ENCODE measurements around the gene FZR1.

Gene FZR1

DNA sequence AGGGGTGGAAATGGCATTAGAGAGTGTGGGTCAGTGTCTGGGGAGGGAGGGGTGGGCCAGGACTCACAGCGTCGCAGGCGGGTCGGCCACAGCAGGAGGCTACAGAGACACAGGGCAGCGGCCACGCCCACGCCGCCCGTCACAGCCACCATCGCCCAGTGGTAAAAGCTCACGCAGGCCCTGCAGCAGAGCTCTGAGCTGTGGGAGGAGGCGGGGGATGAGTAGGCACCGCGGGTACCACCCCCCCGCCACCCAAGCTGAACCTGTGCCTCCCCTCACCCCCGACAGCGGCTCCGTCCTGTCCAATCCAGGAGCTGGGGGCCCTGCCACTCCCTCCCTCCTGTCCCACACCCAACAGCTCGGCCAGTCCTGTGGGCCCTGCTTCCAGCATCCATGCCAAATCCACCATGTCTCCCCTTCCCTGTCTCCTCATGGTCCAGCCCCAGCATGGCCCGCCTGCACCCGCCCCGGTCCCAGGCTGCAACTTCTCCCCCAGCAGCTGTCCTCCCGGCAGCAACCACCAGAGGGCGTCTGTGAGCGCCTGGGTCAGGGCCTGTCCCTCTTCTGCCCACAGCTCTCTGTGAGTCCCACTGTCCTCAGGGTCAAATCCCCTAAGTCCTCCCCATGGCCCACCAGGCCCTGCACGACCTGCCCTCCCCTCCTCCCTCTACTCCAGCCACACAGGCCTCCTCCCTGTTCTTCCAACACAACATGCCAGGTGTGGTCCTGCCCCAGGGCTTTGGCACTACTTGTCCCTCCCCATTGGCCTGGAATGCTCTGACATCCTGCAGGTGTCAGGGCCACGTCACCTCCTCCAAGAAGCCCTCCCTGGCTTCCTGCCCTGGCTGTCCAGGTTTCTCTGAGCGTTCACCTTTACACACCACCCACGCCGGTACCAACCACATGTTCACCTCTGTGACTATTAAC lies 38.9 kb downstream of the FZR1 start:
- Histone ChIP-seq H3K27ac (ENCODE audit: low read depth, low read length) (no peak overlapping the region), H3K4me3 (ENCODE audit: low read length) (no peak overlapping the region)
- WGBS (ENCODE audit: extremely low coverage, insufficient coverage, low lambda C conversion rate), result no CpG with 5 or more reads among the region's 30 CpGs

DNA sequence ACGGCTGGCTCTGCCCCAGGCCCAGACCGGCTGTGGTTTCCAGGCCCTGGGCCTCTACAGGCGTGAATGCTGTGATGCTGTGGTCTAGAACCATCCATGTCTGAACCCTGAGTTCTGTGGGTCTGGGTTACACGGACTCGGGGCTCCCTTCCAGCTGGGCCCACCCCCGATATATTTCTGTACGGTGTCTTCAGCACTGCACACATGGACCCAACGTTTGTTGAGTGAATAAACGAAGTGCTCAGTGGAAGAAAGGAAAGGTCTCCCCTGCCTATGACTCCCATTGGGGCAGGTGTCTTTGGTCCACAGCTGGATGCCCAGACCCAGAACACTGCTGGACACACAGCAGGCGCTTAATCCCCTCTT lies 39.5 kb downstream of the FZR1 start:
- WGBS (ENCODE audit: extremely low coverage, insufficient coverage, low lambda C conversion rate), result no CpG with 5 or more reads among the region's 10 CpGs
- Histone ChIP-seq H2AK5ac (ENCODE audit: low read length) (no peak overlapping the region), H3K4me3 (ENCODE audit: low read length) (no peak overlapping the region), H2BK120ac (ENCODE audit: low read depth, low read length) (no peak overlapping the region), H3K27me3 (ENCODE audit: insufficient read depth, low read length, poor library complexity) (no peaks in the 10 kb centered on the region), H3K4me2 (ENCODE audit: low read length) (no peak overlapping the region), H2BK5ac (ENCODE audit: low read length) (no peak overlapping the region), H2BK15ac (replicated peaks; ENCODE audit: low read depth) (no peak overlapping the region), H4K8ac (ENCODE audit: low read depth, low read length) (no peak overlapping the region), H3K27ac (ENCODE audit: low read depth, low read length) (no peak overlapping the region), H3K18ac (ENCODE audit: low read length) (no peak overlapping the region), H3K56ac (ENCODE audit: low read length) (no peak overlapping the region), H3K36me3 (ENCODE audit: control insufficient read depth, insufficient read depth, low read length) (peaks cover 3% of the 10 kb centered on the region), H3K79me2 (ENCODE audit: control insufficient read depth, insufficient read depth, low read length) (no peaks in the 10 kb centered on the region), H3K4ac (ENCODE audit: low read depth, low read length) (no peak overlapping the region), H3K9ac (ENCODE audit: low read length) (no peak overlapping the region), H4K5ac (ENCODE audit: low read length) (no peak overlapping the region), H3K4me1 (ENCODE audit: control insufficient read depth, low read depth, low read length) (no peaks in the 10 kb centered on the region), H3K79me1 (ENCODE audit: low read length) (no peaks in the 10 kb centered on the region), H3K23ac (ENCODE audit: low read length) (no peak overlapping the region)
- no peak for DNase-seq

More for the DNA sequence above, 38.9 kb downstream of the FZR1 start:
- no peak overlapping the region for H2AK5ac ChIP-seq (ENCODE audit: low read length)
- H3K18ac ChIP-seq (ENCODE audit: low read length), result no peak overlapping the region
- peaks cover 3% of the 10 kb centered on the region for H3K36me3 ChIP-seq (ENCODE audit: control insufficient read depth, insufficient read depth, low read length)
- no peak overlapping the region for H2BK5ac ChIP-seq (ENCODE audit: low read length)
- DNase-seq, result peak; percentile 70
- H3K27me3 ChIP-seq (ENCODE audit: insufficient read depth, low read length, poor library complexity), result no peaks in the 10 kb centered on the region
- no peaks in the 10 kb centered on the region for H3K79me1 ChIP-seq (ENCODE audit: low read length)
- no peak overlapping the region for H2BK120ac ChIP-seq (ENCODE audit: low read depth, low read length)
- no peak overlapping the region for H4K5ac ChIP-seq (ENCODE audit: low read length)
- H3K79me2 ChIP-seq (ENCODE audit: control insufficient read depth, insufficient read depth, low read length), result no peaks in the 10 kb centered on the region
- H2BK15ac ChIP-seq (replicated peaks; ENCODE audit: low read depth), result no peak overlapping the region
- H3K56ac ChIP-seq (ENCODE audit: low read length), result no peak overlapping the region
- no peak overlapping the region for H3K23ac ChIP-seq (ENCODE audit: low read length)
- no peak overlapping the region for H4K8ac ChIP-seq (ENCODE audit: low read depth, low read length)
- no peaks in the 10 kb centered on the region for H3K4me1 ChIP-seq (ENCODE audit: control insufficient read depth, low read depth, low read length)
- H3K4ac ChIP-seq (ENCODE audit: low read depth, low read length), result no peak overlapping the region
- no peak overlapping the region for H3K4me2 ChIP-seq (ENCODE audit: low read length)
- H3K9ac ChIP-seq (ENCODE audit: low read length), result no peak overlapping the region

DNA sequence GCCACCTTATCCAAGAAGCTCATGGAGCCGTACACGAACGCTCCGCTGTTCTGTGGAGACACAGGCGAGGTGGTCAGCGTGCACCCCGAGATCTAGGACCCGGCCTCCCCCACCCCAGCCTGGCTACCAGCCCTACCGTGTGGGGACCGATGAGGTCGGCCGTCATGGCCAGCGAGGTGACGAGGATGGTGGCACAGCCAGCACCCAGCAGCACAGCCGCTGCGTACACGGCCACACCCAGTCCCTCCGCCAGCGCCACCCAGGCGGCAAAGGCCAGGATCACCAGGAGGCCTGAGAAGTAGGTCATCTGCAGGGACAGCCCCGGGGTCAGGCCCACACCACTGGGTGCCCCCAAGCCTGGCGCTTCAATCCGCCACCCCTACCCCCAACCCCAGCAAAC lies 40.0 kb downstream of the FZR1 start:
- Histone ChIP-seq H3K4me3 (ENCODE audit: low read length) (no peak overlapping the region), H3K23ac (ENCODE audit: low read length) (no peak overlapping the region), H3K79me2 (ENCODE audit: control insufficient read depth, insufficient read depth, low read length) (no peaks in the 10 kb centered on the region), H4K5ac (ENCODE audit: low read length) (no peak overlapping the region), H3K18ac (ENCODE audit: low read length) (no peak overlapping the region), H3K27me3 (ENCODE audit: insufficient read depth, low read length, poor library complexity) (no peaks in the 10 kb centered on the region), H3K4ac (ENCODE audit: low read depth, low read length) (no peak overlapping the region), H3K4me2 (ENCODE audit: low read length) (no peak overlapping the region), H3K4me1 (ENCODE audit: control insufficient read depth, low read depth, low read length) (no peaks in the 10 kb centered on the region), H2BK5ac (ENCODE audit: low read length) (no peak overlapping the region), H3K36me3 (ENCODE audit: control insufficient read depth, insufficient read depth, low read length) (peaks cover 3% of the 10 kb centered on the region), H3K79me1 (ENCODE audit: low read length) (no peaks in the 10 kb centered on the region), H2AK5ac (ENCODE audit: low read length) (no peak overlapping the region), H3K9ac (ENCODE audit: low read length) (no peak overlapping the region), H3K27ac (ENCODE audit: low read depth, low read length) (no peak overlapping the region), H2BK120ac (ENCODE audit: low read depth, low read length) (no peak overlapping the region), H4K8ac (ENCODE audit: low read depth, low read length) (no peak overlapping the region), H3K56ac (ENCODE audit: low read length) (no peak overlapping the region), H2BK15ac (replicated peaks; ENCODE audit: low read depth) (no peak overlapping the region)
- no CpG with 5 or more reads among the region's 23 CpGs for WGBS (ENCODE audit: extremely low coverage, insufficient coverage, low lambda C conversion rate)
- no peak for DNase-seq

DNA sequence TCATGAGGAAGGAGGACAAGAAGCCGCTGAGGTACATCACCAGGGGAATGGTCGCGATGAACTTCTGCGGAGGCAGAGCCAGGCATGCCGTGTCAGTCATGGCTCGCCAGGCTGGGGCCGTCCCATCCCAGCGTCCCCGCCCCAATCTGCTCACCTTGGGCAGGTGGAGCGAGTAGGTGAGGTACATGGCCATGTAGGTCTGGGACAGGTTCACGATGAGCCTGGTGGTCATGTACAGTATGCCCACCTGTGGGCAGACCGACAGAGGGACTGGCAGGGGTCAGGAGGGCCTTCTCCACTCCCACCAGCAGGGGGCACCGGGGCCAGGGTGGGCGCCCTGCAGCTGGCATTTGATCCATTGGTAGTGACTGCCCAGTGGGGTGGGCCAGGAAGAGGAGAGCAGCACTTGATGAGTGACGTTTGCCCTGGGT lies 41.2 kb downstream of the FZR1 start:
- no peaks in the 10 kb centered on the region for H3K4me1 ChIP-seq (ENCODE audit: control insufficient read depth, low read depth, low read length)

DNA sequence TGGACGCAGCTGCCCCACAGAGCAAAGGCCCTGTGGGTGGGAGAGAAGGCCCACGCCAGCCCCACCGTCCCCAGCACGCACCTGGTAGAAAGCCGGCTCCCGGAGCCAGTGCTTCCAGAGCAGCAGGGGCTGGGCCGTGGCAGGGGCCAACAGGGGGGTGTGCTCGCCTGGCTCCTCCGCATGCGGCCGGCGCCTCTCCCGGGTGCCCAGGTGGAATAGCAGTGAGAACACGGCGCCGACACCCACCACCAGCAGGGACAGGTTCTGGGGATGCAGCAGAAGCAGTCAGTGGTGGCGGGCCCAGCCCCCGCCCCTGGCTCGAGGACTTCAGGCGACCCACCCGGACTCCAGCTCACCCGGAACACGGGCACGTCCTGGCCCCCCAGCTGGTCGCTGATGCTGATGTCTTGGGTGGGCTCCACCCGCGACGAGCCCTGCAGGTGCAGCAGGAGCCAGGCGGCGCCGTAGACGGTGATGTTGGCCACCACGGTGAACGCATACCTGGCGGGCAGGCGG lies 41.7 kb downstream of the FZR1 start:
- Histone ChIP-seq H4K8ac (ENCODE audit: low read depth, low read length) (no peak overlapping the region), H3K4me1 (ENCODE audit: control insufficient read depth, low read depth, low read length) (no peaks in the 10 kb centered on the region), H2BK15ac (replicated peaks; ENCODE audit: low read depth) (no peak overlapping the region), H3K79me2 (ENCODE audit: control insufficient read depth, insufficient read depth, low read length) (no peaks in the 10 kb centered on the region), H3K27me3 (ENCODE audit: insufficient read depth, low read length, poor library complexity) (no peaks in the 10 kb centered on the region), H3K9ac (ENCODE audit: low read length) (no peak overlapping the region), H2BK5ac (ENCODE audit: low read length) (no peak overlapping the region), H3K4me3 (ENCODE audit: low read length) (no peak overlapping the region), H2AK5ac (ENCODE audit: low read length) (no peak overlapping the region), H3K56ac (ENCODE audit: low read length) (no peak overlapping the region), H4K5ac (ENCODE audit: low read length) (no peak overlapping the region), H3K18ac (ENCODE audit: low read length) (no peak overlapping the region), H3K27ac (ENCODE audit: low read depth, low read length) (no peak overlapping the region), H3K4ac (ENCODE audit: low read depth, low read length) (no peak overlapping the region), H2BK120ac (ENCODE audit: low read depth, low read length) (no peak overlapping the region), H3K36me3 (ENCODE audit: control insufficient read depth, insufficient read depth, low read length) (peaks cover 3% of the 10 kb centered on the region), H3K23ac (ENCODE audit: low read length) (no peak overlapping the region), H3K4me2 (ENCODE audit: low read length) (no peak overlapping the region), H3K79me1 (ENCODE audit: low read length) (no peaks in the 10 kb centered on the region)
- no CpG with 5 or more reads among the region's 36 CpGs for WGBS (ENCODE audit: extremely low coverage, insufficient coverage, low lambda C conversion rate)
- no peak for DNase-seq

More for the DNA sequence above, 41.2 kb downstream of the FZR1 start:
- H3K56ac ChIP-seq (ENCODE audit: low read length), result no peak overlapping the region
- H3K27ac ChIP-seq (ENCODE audit: low read depth, low read length), result no peak overlapping the region
- no peak overlapping the region for H4K8ac ChIP-seq (ENCODE audit: low read depth, low read length)
- H3K9ac ChIP-seq (ENCODE audit: low read length), result no peak overlapping the region
- H3K79me2 ChIP-seq (ENCODE audit: control insufficient read depth, insufficient read depth, low read length), result no peaks in the 10 kb centered on the region
- H3K4me2 ChIP-seq (ENCODE audit: low read length), result no peak overlapping the region
- H2BK15ac ChIP-seq (replicated peaks; ENCODE audit: low read depth), result no peak overlapping the region
- no peak overlapping the region for H2AK5ac ChIP-seq (ENCODE audit: low read length)
- H3K23ac ChIP-seq (ENCODE audit: low read length), result no peak overlapping the region
- WGBS (ENCODE audit: extremely low coverage, insufficient coverage, low lambda C conversion rate), result no CpG with 5 or more reads among the region's 15 CpGs
- H3K4me3 ChIP-seq (ENCODE audit: low read length), result no peak overlapping the region
- no peak overlapping the region for H3K18ac ChIP-seq (ENCODE audit: low read length)
- DNase-seq, result peak; percentile 20
- no peak overlapping the region for H2BK5ac ChIP-seq (ENCODE audit: low read length)
- no peaks in the 10 kb centered on the region for H3K79me1 ChIP-seq (ENCODE audit: low read length)
- no peak overlapping the region for H4K5ac ChIP-seq (ENCODE audit: low read length)
- no peak overlapping the region for H2BK120ac ChIP-seq (ENCODE audit: low read depth, low read length)
- no peak overlapping the region for H3K4ac ChIP-seq (ENCODE audit: low read depth, low read length)
- no peaks in the 10 kb centered on the region for H3K27me3 ChIP-seq (ENCODE audit: insufficient read depth, low read length, poor library complexity)
- H3K36me3 ChIP-seq (ENCODE audit: control insufficient read depth, insufficient read depth, low read length), result peaks cover 3% of the 10 kb centered on the region

Data from mesendoderm (in vitro differentiated cells).